Neural cell (in vitro differentiated cells): ENCODE results near the gene ARL4C.

Experiments
- EP300 ChIP-seq: fragments of 450-650 bp; conservative IDR thresholded peaks from 2 replicates; pipeline ENCODE4 v1.6.1; 2014; ENCODE audit warnings: antibody characterized with exemption, mild to moderate bottlenecking, moderate library complexity; ENCODE audit not compliant: poor library complexity, severe bottlenecking
- EZH2 ChIP-seq: fragments of 200-600, 300-800 bp; shearing (Covaris generic), sonication (generic); IDR thresholded peaks from 2 replicates; pipeline ENCODE4 v1.6.1; 2014; ENCODE audit warnings: antibody characterized with exemption, low read length, borderline replicate concordance, mild to moderate bottlenecking; ENCODE audit not compliant: insufficient read depth, poor library complexity, severe bottlenecking
- MXI1 ChIP-seq: fragments of 450-650 bp; conservative IDR thresholded peaks from 2 replicates; pipeline ENCODE4 v1.6.1; 2014; ENCODE audit warnings: antibody characterized with exemption, mild to moderate bottlenecking; ENCODE audit not compliant: poor library complexity, severe bottlenecking
- POLR2AphosphoS5 ChIP-seq: IDR thresholded peaks from 2 replicates; pipeline ENCODE4 v1.6.1; 2012
- RAD21 ChIP-seq: fragments of 450-650 bp; conservative IDR thresholded peaks from 2 replicates; pipeline ENCODE4 v1.6.1; 2014; ENCODE audit warnings: antibody characterized with exemption, mild to moderate bottlenecking, moderate library complexity
- TF ChIP-seq, protein P1 (sequence below): fragments of 450-650 bp; IDR thresholded peaks from 2 replicates; pipeline ENCODE4 v1.5.1; 2014; ENCODE audit warnings: antibody characterized with exemption, mild to moderate bottlenecking, moderate library complexity; ENCODE audit not compliant: poor library complexity, severe bottlenecking
- TF ChIP-seq, protein P2 (sequence below): IDR thresholded peaks from 2 replicates; pipeline ENCODE4 v1.6.1; 2012; ENCODE audit warnings: borderline replicate concordance

DNA sequence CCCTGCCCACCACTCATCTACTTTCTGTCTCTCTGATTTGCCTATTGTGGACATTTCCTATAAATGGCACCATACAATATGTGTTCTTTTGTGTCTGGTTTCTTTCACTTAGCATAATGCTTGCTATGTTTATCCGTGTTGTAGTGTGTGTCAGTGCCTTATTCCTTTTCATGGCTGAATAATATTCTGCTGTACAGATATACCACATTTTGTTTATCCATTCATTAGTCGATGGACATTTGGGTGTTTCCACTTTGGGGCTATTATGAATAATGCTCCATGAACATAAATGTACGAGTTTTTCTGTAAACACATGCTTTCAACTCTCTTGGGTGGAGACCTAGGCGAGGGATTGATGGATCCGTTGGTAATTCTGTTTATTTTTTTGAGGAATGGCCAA, 15.6 kb downstream of the ARL4C start:
- no peak for TF ChIP-seq EZH2
- TF ChIP-seq, protein P1, sequence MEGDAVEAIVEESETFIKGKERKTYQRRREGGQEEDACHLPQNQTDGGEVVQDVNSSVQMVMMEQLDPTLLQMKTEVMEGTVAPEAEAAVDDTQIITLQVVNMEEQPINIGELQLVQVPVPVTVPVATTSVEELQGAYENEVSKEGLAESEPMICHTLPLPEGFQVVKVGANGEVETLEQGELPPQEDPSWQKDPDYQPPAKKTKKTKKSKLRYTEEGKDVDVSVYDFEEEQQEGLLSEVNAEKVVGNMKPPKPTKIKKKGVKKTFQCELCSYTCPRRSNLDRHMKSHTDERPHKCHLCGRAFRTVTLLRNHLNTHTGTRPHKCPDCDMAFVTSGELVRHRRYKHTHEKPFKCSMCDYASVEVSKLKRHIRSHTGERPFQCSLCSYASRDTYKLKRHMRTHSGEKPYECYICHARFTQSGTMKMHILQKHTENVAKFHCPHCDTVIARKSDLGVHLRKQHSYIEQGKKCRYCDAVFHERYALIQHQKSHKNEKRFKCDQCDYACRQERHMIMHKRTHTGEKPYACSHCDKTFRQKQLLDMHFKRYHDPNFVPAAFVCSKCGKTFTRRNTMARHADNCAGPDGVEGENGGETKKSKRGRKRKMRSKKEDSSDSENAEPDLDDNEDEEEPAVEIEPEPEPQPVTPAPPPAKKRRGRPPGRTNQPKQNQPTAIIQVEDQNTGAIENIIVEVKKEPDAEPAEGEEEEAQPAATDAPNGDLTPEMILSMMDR: no peak
- no peak for TF ChIP-seq EP300
- TF ChIP-seq, protein P2, sequence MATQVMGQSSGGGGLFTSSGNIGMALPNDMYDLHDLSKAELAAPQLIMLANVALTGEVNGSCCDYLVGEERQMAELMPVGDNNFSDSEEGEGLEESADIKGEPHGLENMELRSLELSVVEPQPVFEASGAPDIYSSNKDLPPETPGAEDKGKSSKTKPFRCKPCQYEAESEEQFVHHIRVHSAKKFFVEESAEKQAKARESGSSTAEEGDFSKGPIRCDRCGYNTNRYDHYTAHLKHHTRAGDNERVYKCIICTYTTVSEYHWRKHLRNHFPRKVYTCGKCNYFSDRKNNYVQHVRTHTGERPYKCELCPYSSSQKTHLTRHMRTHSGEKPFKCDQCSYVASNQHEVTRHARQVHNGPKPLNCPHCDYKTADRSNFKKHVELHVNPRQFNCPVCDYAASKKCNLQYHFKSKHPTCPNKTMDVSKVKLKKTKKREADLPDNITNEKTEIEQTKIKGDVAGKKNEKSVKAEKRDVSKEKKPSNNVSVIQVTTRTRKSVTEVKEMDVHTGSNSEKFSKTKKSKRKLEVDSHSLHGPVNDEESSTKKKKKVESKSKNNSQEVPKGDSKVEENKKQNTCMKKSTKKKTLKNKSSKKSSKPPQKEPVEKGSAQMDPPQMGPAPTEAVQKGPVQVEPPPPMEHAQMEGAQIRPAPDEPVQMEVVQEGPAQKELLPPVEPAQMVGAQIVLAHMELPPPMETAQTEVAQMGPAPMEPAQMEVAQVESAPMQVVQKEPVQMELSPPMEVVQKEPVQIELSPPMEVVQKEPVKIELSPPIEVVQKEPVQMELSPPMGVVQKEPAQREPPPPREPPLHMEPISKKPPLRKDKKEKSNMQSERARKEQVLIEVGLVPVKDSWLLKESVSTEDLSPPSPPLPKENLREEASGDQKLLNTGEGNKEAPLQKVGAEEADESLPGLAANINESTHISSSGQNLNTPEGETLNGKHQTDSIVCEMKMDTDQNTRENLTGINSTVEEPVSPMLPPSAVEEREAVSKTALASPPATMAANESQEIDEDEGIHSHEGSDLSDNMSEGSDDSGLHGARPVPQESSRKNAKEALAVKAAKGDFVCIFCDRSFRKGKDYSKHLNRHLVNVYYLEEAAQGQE: no peak
- TF ChIP-seq MXI1: no peak
- TF ChIP-seq POLR2AphosphoS5: no peak
- TF ChIP-seq RAD21: no peak
